ENCODE data around the gene PGD. TPM values are rescaled to one million over a fixed set of nuclear protein-coding genes. Genes with fewer than 3 reads are reported as not detected.

The PGD gene
- total and polyA plus RNA-seq, 2 donors (not counting 1 experiment from before 2014, with no cell fraction given) = 13.7 to 56.7 TPM

DNA sequence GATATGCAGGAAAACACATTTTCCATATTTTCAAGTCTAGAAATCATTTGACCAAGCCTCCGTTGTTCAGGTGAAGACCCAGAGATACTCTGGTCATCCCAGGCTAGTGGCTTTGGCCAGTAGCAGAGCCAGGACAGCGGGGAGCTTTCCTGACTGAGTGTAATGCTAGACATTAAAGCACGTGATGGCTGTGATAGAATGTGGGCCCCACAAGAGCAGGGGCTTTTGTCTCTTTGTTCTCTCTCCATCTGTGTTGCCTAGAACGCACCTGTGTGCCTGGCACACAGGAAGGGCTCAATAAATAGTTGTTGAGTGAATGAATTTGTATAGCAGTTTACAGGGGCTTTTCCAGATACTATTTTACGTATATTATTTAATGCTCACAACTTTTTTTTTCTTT is 41.9 kb downstream of the PGD start:
- no peaks in the 10 kb centered on the region for H3K27me3 Mint-ChIP-seq
- ChIA-PET POLR2A (no interaction called here), CTCF (no interaction called here)
- Histone ChIP-seq H3K4me1 (ENCODE audit: control insufficient read depth in 2 of 2, insufficient read depth in 2 of 2, low read length in 2 of 2) (no peaks in the 10 kb centered on the region), H3K27ac (ENCODE audit: low read length in 2 of 2) (no peak overlapping the region), H4K20me1 (ENCODE audit: control insufficient read depth, insufficient read depth, low read length, poor library complexity, severe bottlenecking) (no peaks in the 10 kb centered on the region), H3K4me2 (replicated peaks; ENCODE audit: low read depth, low read length, poor library complexity, severe bottlenecking) (no peak overlapping the region), H3K4me3 (ENCODE audit: control extremely low read depth in 1 of 5, extremely low read depth in 1 of 5, insufficient read depth in 1 of 5, low read depth in 2 of 5, low read length in 4 of 5) (no peak overlapping the region), H3K79me2 (ENCODE audit: control insufficient read depth, insufficient read depth, low read length) (no peaks in the 10 kb centered on the region), H3K27me3 (replicated peaks in 1 of 4; ENCODE audit: control extremely low read depth in 1 of 4, control insufficient read depth in 3 of 4, insufficient read depth in 4 of 4, low read length in 3 of 4) (no peaks in the 10 kb centered on the region), H3K9ac (ENCODE audit: low read length) (no peak overlapping the region), H3K36me3 (replicated peaks in 1 of 2; ENCODE audit: control extremely low read depth in 1 of 2, control insufficient read depth in 1 of 2, extremely low read depth in 1 of 2, insufficient read depth in 2 of 2, low read length in 1 of 2) (peaks cover 0 to 8% of the 10 kb centered on the region in 2 experiments), H3K9me3 (ENCODE audit: control extremely low read depth in 1 of 3, control insufficient read depth in 2 of 3, insufficient read depth in 1 of 3, low read length in 2 of 3) (no peaks in the 10 kb centered on the region), H2AFZ (ENCODE audit: insufficient read depth, low read depth, low read length, poor library complexity, severe bottlenecking) (no peak overlapping the region)
- ATAC-seq (ENCODE audit: low read depth) (no peak), DNase-seq (no peak)
- WGBS (ENCODE audit: insufficient coverage) = 100% methylated on average over 3 of the region's 5 CpGs
- H3K4me1 Mint-ChIP-seq = no peaks in the 10 kb centered on the region
- no peak overlapping the region for H3K4me3 Mint-ChIP-seq
- H3K9me3 Mint-ChIP-seq (ENCODE audit: insufficient read depth) = no peaks in the 10 kb centered on the region
- TF ChIP-seq, protein P1, sequence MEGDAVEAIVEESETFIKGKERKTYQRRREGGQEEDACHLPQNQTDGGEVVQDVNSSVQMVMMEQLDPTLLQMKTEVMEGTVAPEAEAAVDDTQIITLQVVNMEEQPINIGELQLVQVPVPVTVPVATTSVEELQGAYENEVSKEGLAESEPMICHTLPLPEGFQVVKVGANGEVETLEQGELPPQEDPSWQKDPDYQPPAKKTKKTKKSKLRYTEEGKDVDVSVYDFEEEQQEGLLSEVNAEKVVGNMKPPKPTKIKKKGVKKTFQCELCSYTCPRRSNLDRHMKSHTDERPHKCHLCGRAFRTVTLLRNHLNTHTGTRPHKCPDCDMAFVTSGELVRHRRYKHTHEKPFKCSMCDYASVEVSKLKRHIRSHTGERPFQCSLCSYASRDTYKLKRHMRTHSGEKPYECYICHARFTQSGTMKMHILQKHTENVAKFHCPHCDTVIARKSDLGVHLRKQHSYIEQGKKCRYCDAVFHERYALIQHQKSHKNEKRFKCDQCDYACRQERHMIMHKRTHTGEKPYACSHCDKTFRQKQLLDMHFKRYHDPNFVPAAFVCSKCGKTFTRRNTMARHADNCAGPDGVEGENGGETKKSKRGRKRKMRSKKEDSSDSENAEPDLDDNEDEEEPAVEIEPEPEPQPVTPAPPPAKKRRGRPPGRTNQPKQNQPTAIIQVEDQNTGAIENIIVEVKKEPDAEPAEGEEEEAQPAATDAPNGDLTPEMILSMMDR (IDR thresholded peaks at IDR 0.05) = no peak
- no peak for TF ChIP-seq EZH2 (IDR thresholded peaks at IDR 0.05; ENCODE audit: borderline replicate concordance, insufficient read depth, low read depth, low read length, poor library complexity, severe bottlenecking)
- intact Hi-C loops (cut with micrococcal nuclease) = no loop called here
- H3K27ac Mint-ChIP-seq = no peak overlapping the region

DNA sequence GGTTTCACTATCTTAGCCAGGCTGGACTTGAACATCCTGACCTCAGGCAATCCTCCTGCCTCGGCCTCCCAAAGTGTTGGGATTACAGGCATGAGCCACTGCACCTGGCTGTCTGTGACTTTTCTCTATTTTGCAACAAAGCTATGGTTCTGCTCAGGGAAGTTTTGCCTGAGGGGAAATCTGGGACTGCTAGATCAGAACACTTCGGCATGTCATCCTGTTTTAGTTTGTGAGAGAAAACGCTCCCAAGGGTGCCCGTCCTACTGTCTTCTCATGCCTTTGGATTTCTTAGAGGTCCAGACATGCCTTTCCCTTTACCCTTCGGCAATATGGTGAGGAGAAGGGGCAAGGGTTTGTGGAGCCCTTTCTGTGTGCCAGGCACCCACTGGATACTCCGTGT is 45.4 kb downstream of the PGD start:
- ATAC-seq (ENCODE audit: low read depth) = no peak
- H3K9ac ChIP-seq (ENCODE audit: low read length) = no peak overlapping the region
- H3K4me2 ChIP-seq (replicated peaks; ENCODE audit: low read depth, low read length, poor library complexity, severe bottlenecking) = no peak overlapping the region
- no peak overlapping the region for H3K4me3 Mint-ChIP-seq
- no peak overlapping the region for H3K27ac Mint-ChIP-seq
- no peaks in the 10 kb centered on the region for H3K27me3 ChIP-seq (replicated peaks in 1 of 4; ENCODE audit: control extremely low read depth in 1 of 4, control insufficient read depth in 3 of 4, insufficient read depth in 4 of 4, low read length in 3 of 4)
- no peaks in the 10 kb centered on the region for H4K20me1 ChIP-seq (ENCODE audit: control insufficient read depth, insufficient read depth, low read length, poor library complexity, severe bottlenecking)
- no peak for DNase-seq
- intact Hi-C loops (cut with micrococcal nuclease) = no loop called here
- H3K4me1 ChIP-seq (ENCODE audit: control insufficient read depth in 2 of 2, insufficient read depth in 2 of 2, low read length in 2 of 2) = no peaks in the 10 kb centered on the region
- ChIA-PET CTCF (no interaction called here), POLR2A (no interaction called here)
- 100% methylated on average over 4 of the region's 6 CpGs for WGBS (ENCODE audit: insufficient coverage)
- no peaks in the 10 kb centered on the region for H3K27me3 Mint-ChIP-seq
- no peaks in the 10 kb centered on the region for H3K9me3 Mint-ChIP-seq (ENCODE audit: insufficient read depth)
- H3K9me3 ChIP-seq (ENCODE audit: control extremely low read depth in 1 of 3, control insufficient read depth in 2 of 3, insufficient read depth in 1 of 3, low read length in 2 of 3) = no peaks in the 10 kb centered on the region
- TF ChIP-seq EZH2 (IDR thresholded peaks at IDR 0.05; ENCODE audit: borderline replicate concordance, insufficient read depth, low read depth, low read length, poor library complexity, severe bottlenecking) = no peak
- TF ChIP-seq, protein P1 (IDR thresholded peaks at IDR 0.05) = no peak
- H3K36me3 ChIP-seq (replicated peaks in 1 of 2; ENCODE audit: control extremely low read depth in 1 of 2, control insufficient read depth in 1 of 2, extremely low read depth in 1 of 2, insufficient read depth in 2 of 2, low read length in 1 of 2) = peaks cover 0 to 8% of the 10 kb centered on the region in 2 experiments
- H3K79me2 ChIP-seq (ENCODE audit: control insufficient read depth, insufficient read depth, low read length) = no peaks in the 10 kb centered on the region
- H3K4me3 ChIP-seq (ENCODE audit: control extremely low read depth in 1 of 5, extremely low read depth in 1 of 5, insufficient read depth in 1 of 5, low read depth in 2 of 5, low read length in 4 of 5) = no peak overlapping the region
- H3K27ac ChIP-seq (ENCODE audit: low read length in 2 of 2) = no peak overlapping the region
- H2AFZ ChIP-seq (ENCODE audit: insufficient read depth, low read depth, low read length, poor library complexity, severe bottlenecking) = no peak overlapping the region
- no peaks in the 10 kb centered on the region for H3K4me1 Mint-ChIP-seq

Measured in B cell (primary cell).